Measurements from ENCODE around the gene PJA1. TPM values are rescaled to one million over a fixed set of nuclear protein-coding genes. Genes with fewer than 3 reads are reported as not detected.

Gene PJA1
- total and polyA plus RNA-seq, 2 donors (not counting 3 experiments of a cell fraction or from before 2014, with no cell fraction given), result 8.2 to 16.1 TPM

DNA sequence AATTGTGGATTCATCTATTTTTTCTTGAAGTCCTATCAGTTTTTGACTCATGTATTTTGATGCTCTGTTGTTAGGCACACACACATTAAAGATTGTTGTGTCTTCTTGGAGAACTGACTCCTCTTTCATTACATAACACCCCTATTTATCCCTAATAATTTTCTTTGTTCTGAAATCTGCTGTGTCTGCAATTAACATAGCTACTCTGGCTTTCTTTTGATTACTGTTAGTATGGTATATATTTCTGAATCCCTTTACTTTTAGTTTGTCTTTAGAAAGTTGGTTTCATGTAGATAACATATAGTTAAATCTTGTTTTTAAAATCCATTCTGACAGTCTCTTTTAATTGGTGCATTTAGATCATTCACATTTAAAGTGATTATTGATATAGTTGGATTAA is 5.1 kb upstream of the PJA1 start:
- DNase-seq (ENCODE audit: low read depth, low spot score) (no peak), FAIRE-seq (no peak)
- CTCF ChIA-PET, result no interaction called here
- no peak overlapping the region for H3K27ac ChIP-seq (ENCODE audit: insufficient read depth, low read depth, low read length)
- H3K9me3 ChIP-seq (replicated peaks; ENCODE audit: control insufficient read depth, insufficient read depth, low read length), result no peaks in the 10 kb centered on the region
- POLR2A ChIA-PET, result no interaction called here
- no peaks in the 10 kb centered on the region for H3K36me3 ChIP-seq (ENCODE audit: control insufficient read depth in 2 of 2, extremely low read depth in 1 of 2, insufficient read depth in 2 of 2, low read length in 2 of 2)
- H3K4me3 ChIP-seq (replicated peaks in 1 of 3; ENCODE audit: insufficient read depth in 1 of 3, low read depth in 1 of 3, low read length in 3 of 3), result no peak overlapping the region
- no TSS peak for BruUV-seq (replicated peaks)
- H3K4me1 ChIP-seq (ENCODE audit: control insufficient read depth, extremely low read depth, insufficient read depth, low read length), result peaks cover 3% of the 10 kb centered on the region
- no peak overlapping the region for H3K4me2 ChIP-seq (ENCODE audit: insufficient read depth, low read length)
- intact Hi-C loops (cut with micrococcal nuclease), result no loop called here
- H3K79me2 ChIP-seq (ENCODE audit: control insufficient read depth, insufficient read depth, low read length), result no peaks in the 10 kb centered on the region
- dilution Hi-C loops (cut with MboI; ENCODE audit: extremely low pct_ligation_motif_present, low sequenced_read_pairs), result no loop called here
- no peak for TF ChIP-seq EZH2 (IDR thresholded peaks at IDR 0.05; ENCODE audit: borderline replicate concordance, low read depth, low read length, severe bottlenecking)
- no peak for TF ChIP-seq POLR2AphosphoS5 (IDR thresholded peaks at IDR 0.05; ENCODE audit: insufficient read depth, low read depth, low read length)
- TF ChIP-seq, protein P1, sequence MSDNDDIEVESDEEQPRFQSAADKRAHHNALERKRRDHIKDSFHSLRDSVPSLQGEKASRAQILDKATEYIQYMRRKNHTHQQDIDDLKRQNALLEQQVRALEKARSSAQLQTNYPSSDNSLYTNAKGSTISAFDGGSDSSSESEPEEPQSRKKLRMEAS (IDR thresholded peaks at IDR 0.05; ENCODE audit: insufficient read depth, insufficient read length), result no peak
- TF ChIP-seq, protein P2, sequence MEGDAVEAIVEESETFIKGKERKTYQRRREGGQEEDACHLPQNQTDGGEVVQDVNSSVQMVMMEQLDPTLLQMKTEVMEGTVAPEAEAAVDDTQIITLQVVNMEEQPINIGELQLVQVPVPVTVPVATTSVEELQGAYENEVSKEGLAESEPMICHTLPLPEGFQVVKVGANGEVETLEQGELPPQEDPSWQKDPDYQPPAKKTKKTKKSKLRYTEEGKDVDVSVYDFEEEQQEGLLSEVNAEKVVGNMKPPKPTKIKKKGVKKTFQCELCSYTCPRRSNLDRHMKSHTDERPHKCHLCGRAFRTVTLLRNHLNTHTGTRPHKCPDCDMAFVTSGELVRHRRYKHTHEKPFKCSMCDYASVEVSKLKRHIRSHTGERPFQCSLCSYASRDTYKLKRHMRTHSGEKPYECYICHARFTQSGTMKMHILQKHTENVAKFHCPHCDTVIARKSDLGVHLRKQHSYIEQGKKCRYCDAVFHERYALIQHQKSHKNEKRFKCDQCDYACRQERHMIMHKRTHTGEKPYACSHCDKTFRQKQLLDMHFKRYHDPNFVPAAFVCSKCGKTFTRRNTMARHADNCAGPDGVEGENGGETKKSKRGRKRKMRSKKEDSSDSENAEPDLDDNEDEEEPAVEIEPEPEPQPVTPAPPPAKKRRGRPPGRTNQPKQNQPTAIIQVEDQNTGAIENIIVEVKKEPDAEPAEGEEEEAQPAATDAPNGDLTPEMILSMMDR (IDR thresholded peaks at IDR 0.05; ENCODE audit: extremely low read depth in 1 of 2, insufficient read depth in 1 of 2, low read depth in 1 of 2, low read length in 2 of 2), result no peak
- no peak for TF ChIP-seq MYC (IDR thresholded peaks at IDR 0.05; ENCODE audit: low read depth, low read length)
- TF ChIP-seq JUN (IDR thresholded peaks at IDR 0.05; ENCODE audit: borderline replicate concordance, insufficient read depth, insufficient read length, low read depth), result no peak
- TF ChIP-seq POLR2A (IDR thresholded peaks at IDR 0.05; ENCODE audit: low read depth, low read length), result no peak
- TF ChIP-seq GATA2 (IDR thresholded peaks at IDR 0.05; ENCODE audit: insufficient read depth, insufficient read length, low read depth, low read length), result no peak
- no peak for TF ChIP-seq FOS (IDR thresholded peaks at IDR 0.05; ENCODE audit: borderline replicate concordance, insufficient read depth, low read length)
- no peak overlapping the region for H2AFZ ChIP-seq (ENCODE audit: low read depth, low read length)
- no peaks in the 10 kb centered on the region for H3K9me1 ChIP-seq (replicated peaks; ENCODE audit: control insufficient read depth, extremely low read depth, insufficient read depth, low read length)
- no peak overlapping the region for H3K9ac ChIP-seq (replicated peaks; ENCODE audit: extremely low read depth, insufficient read depth, low read length)
- peaks cover 3 to 5% of the 10 kb centered on the region in 2 experiments for H3K27me3 ChIP-seq (ENCODE audit: control insufficient read depth in 2 of 2, insufficient read depth in 2 of 2, low read length in 2 of 2)
- no peaks in the 10 kb centered on the region for H4K20me1 ChIP-seq (replicated peaks; ENCODE audit: control insufficient read depth, extremely low read depth, insufficient read depth, low read length)
